ENCODE results near the gene CCDC61. TPM values are rescaled to one million over a fixed set of nuclear protein-coding genes. Genes with fewer than 3 reads are reported as not detected.

The CCDC61 gene
- total and polyA plus RNA-seq, 12 donors: 6.6 to 11.6 (median 8.3) TPM

- intact Hi-C loops (cut with DNase I): no loop called here
- peak overlapping the region in 3 of 10 donors; percentile 3 to 47 (median 39) for H3K27ac ChIP-seq
- WGBS, 2 donors: 13% methylated on average over 8 of the region's 8 CpGs
These were observed 740 bp upstream of the CCDC61 start for GRCh38 chr19:45994456-45994997.

GRCh38 chr19:45995715-45996385 is 583 bp downstream of the CCDC61 start:
- ATAC-seq: no peak
- Histone ChIP-seq H3K9me3 (no peaks in the 10 kb centered on the region), H3K4me3 (peak overlapping the region; percentile 61 to 94 (median 79)), H3K4me1 (peaks cover 3 to 30% (median 21%) of the 10 kb centered on the region in 9 donors), H3K27ac (peak overlapping the region in 8 of 10 donors; percentile 61 to 91 (median 82)), H3K36me3 (peaks cover 0 to 7% (median 0%) of the 10 kb centered on the region in 9 donors), H3K27me3 (peaks cover 0 to 16% (median 0%) of the 10 kb centered on the region in 7 donors)
- WGBS, 2 donors: 8 to 10% methylated on average over 13 of the region's 13 CpGs
- intact Hi-C loops (cut with DNase I): loop anchor here in 2 of 10 donors (5.0 kb wide), 2 partner anchors 69 to 134 kb away; partner anchors contain the start of genes FOXA3 (in 1 of the 2) and SYMPK (in 1 of the 2)
- TF ChIP-seq CTCF (IDR thresholded peaks at IDR 0.05): no peak
- DNase-seq: no peak

More at GRCh38 chr19:45994456-45994997, 740 bp upstream of the CCDC61 start:
- TF ChIP-seq CTCF (IDR thresholded peaks at IDR 0.05): no peak
- H3K36me3 ChIP-seq: peaks cover 0 to 7% (median 0%) of the 10 kb centered on the region in 9 donors
- peak overlapping the region; percentile 4 to 94 (median 66) for H3K4me3 ChIP-seq
- peak in 3 of 8 donors; percentile 0 to 1 (median 1) for ATAC-seq
- H3K27me3 ChIP-seq: peaks cover 0 to 12% (median 0%) of the 10 kb centered on the region in 7 donors
- H3K4me1 ChIP-seq: peaks cover 3 to 19% (median 15%) of the 10 kb centered on the region in 9 donors
- no peak for DNase-seq
- no peaks in the 10 kb centered on the region for H3K9me3 ChIP-seq

GRCh38 chr19:45996933-45997332 is 1.7 kb downstream of the CCDC61 start:
- no peak for ATAC-seq
- Histone ChIP-seq H3K4me3 (no peak overlapping the region), H3K9me3 (no peaks in the 10 kb centered on the region), H3K36me3 (peaks cover 0 to 13% (median 0%) of the 10 kb centered on the region in 9 donors), H3K27ac (no peak overlapping the region), H3K27me3 (peaks cover 0 to 20% (median 0%) of the 10 kb centered on the region in 7 donors), H3K4me1 (peaks cover 3 to 32% (median 21%) of the 10 kb centered on the region in 9 donors)
- TF ChIP-seq CTCF (IDR thresholded peaks at IDR 0.05): no peak
- DNase-seq: no peak
- WGBS, 2 donors: 80 to 91% methylated on average over 8 of the region's 8 CpGs
- intact Hi-C loops (cut with DNase I): loop anchor here in 2 of 10 donors (5.0 kb wide), 2 partner anchors 70 to 135 kb away; partner anchors contain the start of genes FOXA3 (in 1 of the 2) and SYMPK (in 1 of the 2)

- DNase-seq (no peak), ATAC-seq (no peak)
- peaks cover 3 to 32% (median 21%) of the 10 kb centered on the region in 9 donors for H3K4me1 ChIP-seq
- WGBS, 2 donors: 91 to 96% methylated on average over 4 of the region's 4 CpGs
- peaks cover 0 to 22% (median 0%) of the 10 kb centered on the region in 9 donors for H3K36me3 ChIP-seq
- no peak overlapping the region for H3K4me3 ChIP-seq
- TF ChIP-seq CTCF (IDR thresholded peaks at IDR 0.05): no peak
- intact Hi-C loops (cut with DNase I): loop anchor here in 2 of 10 donors (5.0 kb wide), 2 partner anchors 72 to 137 kb away; partner anchors contain the start of genes FOXA3 (in 1 of the 2) and SYMPK (in 1 of the 2)
- no peaks in the 10 kb centered on the region for H3K9me3 ChIP-seq
- H3K27me3 ChIP-seq: peaks cover 0 to 20% (median 0%) of the 10 kb centered on the region in 7 donors
- no peak overlapping the region for H3K27ac ChIP-seq
These were observed 3.6 kb downstream of the CCDC61 start for GRCh38 chr19:45998834-45999233.

All from heart right ventricle (tissue), 16 donors.